OCI-M2 (cell line): ENCODE data around the gene RAB18.
"Not testable (repeated sequence)": the region's sequence is repeated elsewhere in the genome, so short reads cannot be mapped to it uniquely, and the experiment has no call there.

ENCODE experiments used
- DNase-seq: peaks from one replicate; lab custom pipeline; 2025; ENCODE audit not compliant: unreplicated experiment; lab: John Stamatoyannopoulos, UW

The RAB18 gene

DNA sequence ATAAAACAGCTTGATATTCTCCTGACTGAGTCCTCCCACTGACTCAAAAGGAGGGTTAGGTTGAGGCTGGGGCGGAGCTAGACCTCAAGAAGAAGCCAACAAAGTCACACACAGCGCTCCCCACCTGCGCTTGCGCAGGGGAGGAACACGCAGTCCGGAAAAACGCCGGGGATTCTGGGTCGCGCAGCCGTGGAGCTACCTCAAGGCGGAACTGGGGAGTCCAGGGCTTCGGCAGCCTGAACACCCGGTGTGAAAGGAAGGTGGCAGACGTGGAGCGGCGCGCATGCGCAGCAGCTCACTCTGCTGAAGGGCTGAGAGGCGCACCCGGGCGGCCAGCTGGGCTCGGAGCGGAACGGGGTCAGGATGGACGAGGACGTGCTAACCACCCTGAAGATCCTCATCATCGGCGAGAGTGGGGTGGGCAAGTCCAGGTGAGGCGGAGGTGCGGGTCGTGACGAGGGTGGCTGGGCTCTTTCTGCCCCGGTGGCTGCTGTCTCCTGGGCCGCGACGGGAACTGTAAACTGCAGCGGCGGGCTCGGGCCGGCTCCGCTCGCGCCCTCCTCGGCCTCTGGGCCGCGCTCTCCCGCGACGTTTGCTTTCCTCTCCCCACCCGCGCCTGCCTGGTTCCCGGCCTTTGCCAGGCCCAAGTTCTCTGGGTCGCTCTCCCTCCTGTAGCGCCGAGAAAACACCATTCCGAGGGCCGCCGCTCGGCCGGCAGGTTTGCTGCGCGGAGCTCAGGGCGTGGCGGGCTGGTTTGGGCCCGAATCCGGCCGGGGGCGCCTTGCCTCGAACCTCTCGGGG, at the start of gene RAB18:
Gene RAB18 (plus strand): TSS at position 298 of the 801 bp plus-strand sequence. CDS start 66 bp downstream, at position 364.
- DNase-seq: peak; percentile 62

DNA sequence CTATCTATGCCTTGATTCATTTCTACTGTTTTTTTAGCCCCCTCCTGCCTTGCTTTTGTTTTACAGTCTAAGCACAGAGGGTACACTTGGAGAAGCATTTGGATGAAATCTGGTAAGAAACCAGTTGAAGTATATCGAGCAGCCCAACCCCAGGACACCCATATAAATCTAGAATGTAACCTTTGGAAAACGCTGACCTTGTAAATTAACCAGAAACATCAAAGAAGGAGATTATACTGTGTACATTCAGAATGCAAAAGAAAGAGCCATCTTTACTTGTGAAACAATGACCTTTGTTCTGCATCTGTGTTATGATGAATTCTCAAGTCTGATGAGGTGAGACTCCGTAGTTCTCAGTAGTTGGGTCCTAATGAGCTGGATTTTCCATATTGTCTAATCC, 49.3 kb upstream of the RAB18 start:
- no peak for DNase-seq

DNA sequence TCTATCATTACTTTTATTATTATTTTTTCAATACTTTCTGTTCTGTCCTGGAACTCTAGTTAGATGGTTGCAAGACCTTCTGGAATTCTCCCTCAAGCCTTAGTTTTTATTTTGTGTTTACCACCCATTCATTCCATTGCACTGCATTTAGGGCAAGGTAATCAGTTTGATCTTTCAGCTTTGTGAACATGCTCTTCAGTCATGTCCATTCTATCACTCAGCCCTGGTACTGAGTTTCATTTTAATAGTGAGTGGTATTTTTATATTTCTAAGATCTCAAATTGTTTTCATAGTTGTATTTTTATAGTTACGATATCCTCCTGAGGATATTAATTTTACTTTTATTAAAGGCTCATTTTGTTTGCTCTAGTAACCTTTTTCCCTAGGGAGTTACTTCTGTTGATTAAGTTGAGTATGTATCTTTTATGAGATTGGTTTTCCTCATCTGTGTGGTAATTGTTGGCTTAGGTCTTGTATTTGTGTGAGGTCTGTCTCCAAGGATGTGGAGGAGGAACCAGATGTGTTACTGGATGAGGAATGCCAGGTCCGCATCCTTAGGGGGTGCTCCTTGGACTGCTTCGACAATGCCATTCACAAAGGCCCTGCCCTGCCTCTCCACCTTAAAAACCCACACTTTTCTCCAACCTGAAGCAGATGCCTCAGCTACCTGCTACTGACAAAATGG, 46.7 kb upstream of the RAB18 start:
- no peak for DNase-seq

DNA sequence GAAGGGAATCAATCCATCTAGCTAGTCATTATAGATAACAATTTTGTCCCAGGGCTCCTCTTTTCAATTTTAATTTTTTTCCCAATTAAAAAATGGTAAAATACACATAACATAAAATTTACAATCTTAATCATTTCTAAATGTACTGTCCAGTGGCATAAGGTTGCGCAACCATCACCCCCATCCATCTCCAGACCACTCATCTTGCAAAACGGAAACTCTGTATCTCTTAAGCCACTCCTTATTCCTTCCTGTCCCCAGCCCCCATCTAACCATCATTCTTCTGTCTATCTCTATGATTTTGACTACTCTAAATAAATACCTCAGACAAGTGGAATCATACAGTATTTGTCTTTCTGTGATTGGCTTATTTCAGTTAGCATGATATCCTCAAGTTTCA, 46.1 kb upstream of the RAB18 start:
- DNase-seq: no peak

DNA sequence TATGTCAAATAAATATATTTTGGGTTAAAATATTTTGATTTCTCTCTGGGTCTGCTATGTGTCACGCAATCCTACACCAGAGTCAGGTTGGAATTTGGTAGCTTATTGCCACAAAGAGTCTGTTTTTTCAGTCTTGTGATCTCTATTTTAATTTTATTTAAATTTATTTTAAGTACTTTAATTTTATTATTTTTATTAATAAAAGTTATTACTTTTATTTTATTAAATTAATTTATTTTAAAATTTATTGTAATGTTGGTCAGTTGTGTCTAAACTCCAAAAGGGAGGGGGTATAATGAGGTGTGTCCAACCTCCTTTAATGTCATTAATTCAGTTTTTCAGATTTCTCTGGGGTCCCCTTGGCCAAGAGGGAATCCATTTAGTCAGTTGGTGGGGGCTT, 42.8 kb upstream of the RAB18 start:
- DNase-seq: no peak

DNA sequence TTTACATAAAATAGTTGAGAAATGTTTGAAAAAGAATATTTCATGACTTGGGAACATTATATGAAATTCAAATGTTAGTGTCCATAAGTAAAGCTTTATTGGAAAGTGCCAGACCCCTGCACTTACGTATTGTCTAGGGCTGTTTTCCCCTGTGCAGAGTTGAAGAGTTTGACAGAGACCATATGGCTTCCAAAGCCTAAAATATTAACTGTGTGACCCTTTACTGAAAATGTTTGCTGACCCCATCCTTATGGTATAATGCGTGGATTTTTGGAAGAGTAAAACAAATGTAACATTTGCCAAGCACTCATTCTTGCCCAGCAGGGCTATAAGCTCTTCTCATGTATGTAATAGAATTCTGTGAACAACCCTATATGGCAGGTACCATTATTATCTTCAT, 40.1 kb upstream of the RAB18 start:
- no peak for DNase-seq

DNA sequence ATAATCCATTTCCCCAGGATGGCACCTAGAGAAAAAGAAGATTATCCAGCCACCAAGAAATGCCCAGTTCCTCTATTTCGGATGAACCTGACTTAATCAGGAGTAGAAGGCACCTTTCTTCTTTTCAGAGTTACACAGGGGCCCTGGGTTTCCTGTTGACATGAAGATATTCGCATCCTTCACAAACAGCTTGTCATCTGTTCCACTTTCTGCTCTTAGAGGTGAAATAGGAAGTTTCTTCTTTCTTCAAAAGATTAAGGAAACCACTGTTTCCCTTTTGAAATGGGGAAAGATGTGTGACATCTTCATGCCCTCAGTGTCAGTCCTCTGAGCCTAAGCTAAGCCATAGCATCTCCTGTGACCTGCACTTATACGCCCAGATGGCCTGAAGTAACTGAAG, 39.1 kb upstream of the RAB18 start:
- DNase-seq: no peak

DNA sequence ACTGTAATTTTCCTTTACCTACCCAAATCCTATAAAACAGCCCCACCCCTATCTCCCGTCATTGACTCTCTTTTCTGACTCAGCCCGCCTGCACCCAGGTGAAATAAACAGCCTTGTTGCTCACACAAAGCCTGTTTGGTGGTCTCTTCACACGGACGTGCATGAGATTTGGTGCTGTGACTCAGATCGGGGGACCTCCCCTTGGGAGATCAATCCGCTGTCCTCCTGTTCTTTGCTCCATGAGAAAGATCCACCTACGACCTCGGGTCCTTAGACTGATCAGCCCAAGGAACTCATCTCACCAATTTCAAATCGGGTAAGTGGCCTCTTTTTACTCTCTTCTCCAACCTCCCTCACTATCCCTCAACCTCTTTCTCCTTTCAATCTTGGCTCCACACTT, 38.5 kb upstream of the RAB18 start:
- DNase-seq: not testable (repeated sequence)

DNA sequence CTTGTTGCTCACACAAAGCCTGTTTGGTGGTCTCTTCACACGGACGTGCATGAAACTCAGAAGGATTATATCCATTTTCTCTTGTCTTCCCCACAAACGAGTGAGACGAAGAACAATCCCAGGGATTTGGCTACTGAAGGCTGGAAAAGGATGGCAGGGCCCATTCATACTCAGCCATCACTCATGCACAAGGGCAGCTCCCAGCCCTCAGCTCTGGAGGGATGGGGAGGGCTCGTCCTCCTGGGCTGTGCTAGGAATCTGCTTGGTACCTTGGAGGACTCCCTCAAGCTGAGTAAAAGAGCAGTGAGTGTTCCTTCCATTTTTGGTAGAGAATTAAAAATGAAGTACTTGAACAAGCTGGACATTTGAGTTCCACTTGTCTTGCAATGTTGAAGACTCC, 33.2 kb upstream of the RAB18 start:
- no peak for DNase-seq

DNA sequence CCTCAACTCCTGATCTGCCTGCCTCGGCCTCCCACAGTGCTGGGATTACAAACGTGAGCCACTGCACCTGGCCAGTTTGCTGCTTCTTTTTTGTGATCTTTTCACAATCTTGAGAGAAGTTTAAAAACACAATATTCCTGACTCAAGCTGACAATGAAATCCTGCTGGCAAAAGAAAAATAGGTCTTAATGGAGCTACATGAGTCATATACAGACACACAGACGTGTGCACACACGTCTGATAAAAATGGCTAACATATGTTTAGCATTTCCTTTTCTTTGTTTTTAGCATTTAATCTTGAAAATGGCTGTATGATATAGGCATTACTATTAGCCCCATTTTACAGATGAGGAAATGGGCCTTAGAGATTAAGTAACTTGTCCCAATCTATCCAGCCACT, 29.4 kb upstream of the RAB18 start:
- DNase-seq: no peak

DNA sequence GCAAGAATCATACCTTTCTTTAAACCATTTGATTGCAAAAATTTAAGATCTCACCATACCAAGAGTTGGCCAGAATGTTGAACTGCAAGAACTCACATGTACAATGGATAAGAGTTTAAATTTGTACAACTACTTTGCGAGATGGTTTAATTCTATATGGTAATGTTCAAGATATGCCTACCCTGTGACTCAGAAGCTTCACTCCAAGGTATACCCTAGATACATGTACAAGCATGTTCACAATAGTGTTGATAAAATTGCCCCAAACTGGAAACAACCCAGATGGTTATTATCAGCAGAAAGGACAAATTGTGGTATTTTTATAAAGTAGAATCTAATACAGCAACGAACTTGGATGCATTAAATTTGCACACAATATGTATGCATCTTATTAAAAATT, 25.1 kb upstream of the RAB18 start:
- DNase-seq: no peak

DNA sequence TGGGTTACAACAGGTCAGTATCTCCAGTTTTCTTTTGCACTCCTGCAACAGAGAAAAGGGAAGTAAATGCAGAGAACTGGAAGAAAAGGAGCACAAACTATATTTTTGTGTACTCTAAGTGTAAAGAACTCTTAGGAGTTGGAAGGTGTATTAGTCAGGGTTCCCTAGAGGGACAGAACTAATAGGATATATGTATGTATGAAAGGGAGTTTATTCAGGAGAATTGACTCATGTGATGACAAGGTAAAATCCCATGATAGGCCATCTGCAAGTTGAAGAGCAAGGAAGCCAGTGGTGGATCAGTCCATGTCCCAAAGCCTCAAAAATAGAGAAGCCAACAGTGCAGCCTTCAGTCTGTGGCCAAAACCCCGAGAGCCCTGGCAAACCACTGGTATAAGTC, 22.6 kb upstream of the RAB18 start:
- DNase-seq: no peak

DNA sequence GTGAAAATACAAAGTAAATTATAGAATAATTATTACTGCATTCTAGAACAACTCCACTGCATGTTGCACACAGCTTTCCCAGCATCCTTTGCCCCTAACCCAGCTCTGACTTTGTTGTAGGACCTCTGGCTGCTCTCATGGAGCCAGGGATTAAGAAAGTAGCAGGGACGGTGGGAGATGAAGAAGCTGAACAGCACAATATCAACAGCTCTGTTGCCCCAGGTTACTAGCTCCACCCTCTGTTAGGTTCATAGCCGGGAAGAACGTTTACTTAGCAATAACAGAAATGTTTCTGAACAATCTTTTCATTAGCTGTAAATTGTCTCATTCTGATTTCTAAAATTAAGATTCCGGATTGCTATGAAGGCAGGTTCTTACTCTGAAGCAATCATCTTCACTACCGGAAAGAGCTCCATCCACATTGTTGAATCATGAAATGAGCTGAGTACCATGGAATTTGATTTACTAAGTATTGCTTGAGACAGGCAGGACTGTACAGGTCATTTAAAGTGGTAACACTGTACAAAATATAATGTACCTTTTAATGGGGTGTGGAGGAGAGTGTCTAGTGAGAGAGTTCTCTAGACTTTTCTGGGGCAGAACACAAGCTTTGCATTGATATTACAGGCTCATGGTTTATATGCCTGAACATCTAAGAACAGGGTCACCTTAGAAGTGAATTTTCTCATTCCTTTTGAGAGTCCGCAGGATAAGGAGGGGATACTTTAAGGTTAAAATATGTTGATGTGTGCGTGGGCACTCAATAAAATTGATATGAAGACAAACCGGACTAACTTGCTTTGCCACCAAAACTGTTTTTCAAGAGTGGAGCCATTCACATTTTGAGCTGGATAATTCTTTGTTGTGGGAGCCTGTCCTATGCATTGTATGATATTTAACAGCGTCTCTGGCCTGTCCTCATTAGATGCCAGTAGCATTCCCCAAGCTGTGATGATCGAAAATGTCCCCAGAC, 20.8 kb upstream of the RAB18 start:
- no peak for DNase-seq

DNA sequence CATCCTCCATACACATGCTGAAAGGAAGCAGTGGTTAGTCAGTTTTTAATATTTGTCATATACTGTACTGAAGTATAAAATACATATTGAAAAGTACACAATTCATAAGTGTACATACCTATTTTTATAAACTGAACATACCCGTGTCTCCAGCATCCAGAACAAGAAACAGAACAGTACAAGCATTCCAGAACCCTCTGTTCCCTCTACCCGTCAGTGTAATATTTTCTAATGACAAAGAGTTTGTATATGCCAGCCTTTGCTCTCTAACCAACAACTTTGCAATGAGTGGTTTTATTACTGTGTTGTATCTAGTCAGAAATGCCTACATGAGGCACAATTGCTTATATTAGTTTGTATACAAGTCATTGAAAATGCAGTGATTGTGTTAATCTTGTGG, 18.7 kb upstream of the RAB18 start:
- DNase-seq: no peak

DNA sequence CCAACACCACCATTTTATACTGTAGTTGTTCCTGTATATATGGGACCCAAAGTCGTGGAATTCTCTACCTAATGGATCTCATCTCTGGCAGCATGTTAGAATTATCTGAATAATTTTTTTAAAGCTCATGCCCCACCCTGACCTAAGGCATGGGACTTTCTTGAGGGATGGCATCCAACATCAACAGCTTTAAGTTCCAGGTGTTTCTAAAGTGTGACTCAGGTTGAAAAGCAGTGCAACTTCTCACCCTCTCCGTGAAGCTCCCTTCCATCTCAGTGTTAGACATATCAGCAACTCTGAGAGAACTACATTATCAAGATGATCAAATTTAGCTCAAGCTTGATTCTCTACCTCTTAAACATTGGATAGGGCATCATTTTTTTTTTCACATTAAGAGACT, 18.1 kb upstream of the RAB18 start:
- no peak for DNase-seq

DNA sequence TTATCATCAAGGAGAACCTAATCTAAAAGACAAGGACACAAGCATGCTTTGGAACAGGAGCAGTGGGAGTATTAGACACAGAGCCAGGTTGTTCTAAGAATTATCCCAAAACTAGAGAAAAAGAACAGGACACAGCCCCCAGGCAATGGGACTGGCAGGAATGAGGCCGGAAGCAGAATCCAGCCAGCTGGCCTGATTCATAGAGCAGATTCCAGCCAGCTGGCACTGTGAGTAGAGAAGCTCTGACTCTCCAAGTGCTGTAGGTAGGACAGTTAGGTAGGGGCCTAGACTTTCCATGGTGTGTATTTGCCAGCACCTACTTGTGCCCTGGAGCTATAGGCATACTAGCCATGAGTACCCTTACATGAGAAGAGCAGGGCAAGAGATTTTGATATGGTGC, 13.3 kb upstream of the RAB18 start:
- no peak for DNase-seq

DNA sequence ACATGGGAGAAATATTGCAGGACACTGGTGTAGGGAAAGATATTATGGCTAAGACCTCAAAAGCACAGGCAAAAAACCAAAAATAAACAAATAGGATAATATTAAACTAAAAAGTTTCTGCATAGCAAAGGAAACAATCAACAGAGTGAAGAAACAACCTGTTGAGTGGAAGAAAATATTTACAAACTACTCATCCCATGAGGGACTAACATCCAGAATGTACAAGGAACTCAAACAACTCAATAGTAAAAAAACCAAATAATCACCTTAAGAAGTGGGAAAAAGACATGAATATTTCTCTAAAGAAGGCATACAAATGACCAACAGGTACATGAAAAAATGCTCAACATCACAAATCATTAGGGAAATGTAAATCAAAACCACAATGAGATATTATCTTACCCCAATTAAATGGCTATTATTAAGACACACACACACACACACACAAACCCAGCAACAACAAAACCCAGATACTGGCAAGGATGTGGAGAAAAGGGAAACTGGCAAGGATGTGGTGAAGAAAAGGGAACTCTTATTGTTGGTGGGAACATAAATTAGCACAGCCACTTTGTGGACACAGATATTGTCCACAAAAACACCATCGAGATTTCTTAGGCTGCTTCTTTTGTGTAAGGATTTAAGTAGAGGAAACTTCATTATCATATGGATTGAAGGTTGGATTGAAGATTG, 9.8 kb upstream of the RAB18 start:
- DNase-seq: no peak

DNA sequence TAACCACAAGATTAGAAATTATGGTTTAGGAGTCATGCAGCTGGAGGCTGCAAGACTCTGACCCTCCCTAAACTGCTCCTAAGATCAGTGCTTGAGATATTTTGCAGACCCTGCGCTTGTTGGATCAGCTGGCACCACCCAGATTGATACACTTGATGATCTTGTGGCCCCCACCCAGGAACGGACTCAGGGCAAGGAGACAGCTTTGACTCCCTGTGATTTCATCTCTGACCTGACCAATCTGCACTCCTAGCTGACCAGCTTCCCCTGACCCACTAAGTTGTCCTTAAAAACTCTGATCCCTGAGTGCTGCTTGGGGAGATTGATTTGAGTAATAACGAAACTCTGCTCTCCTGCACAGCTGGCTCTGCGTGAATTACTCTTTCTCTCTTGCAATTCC, 8.0 kb upstream of the RAB18 start:
- no peak for DNase-seq

DNA sequence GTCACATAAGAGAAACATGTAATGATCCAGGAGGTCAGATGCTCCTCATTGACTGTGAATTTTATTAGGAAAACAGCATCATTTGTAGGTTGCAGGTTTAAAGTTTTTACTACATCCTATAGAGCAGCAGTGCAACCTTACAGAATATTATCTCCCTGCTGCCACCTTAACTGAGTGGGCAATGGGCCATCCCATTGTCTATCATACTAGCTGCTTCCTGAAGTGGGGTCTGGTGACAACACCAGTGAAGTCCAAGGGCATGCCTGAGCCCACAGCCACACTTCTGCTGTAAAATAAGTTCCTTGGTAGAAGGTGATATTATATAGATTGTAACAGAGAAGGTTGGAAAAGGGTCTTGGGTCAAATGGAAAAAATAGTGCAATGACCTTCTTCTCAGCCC, 4.0 kb upstream of the RAB18 start:
- no peak for DNase-seq

DNA sequence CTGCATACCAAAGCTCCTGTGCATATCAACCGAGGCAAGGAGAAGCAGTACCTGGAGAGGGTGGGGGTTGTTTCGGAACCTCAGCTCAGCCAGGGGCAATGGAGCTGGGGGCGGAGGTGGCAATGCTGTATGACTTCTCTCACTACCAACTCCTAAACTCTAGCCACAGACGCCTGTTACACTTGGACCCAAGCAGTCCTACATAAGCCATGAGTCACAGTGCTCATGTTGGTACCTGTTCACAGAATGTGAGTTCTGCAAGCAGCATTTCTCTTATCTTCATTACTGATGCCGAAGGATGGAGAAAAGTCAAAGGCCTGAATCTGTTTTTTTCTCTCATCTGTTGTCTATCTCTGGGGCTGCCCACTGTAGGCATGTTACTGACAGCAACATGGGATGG, 3.2 kb upstream of the RAB18 start:
- DNase-seq: no peak

DNA sequence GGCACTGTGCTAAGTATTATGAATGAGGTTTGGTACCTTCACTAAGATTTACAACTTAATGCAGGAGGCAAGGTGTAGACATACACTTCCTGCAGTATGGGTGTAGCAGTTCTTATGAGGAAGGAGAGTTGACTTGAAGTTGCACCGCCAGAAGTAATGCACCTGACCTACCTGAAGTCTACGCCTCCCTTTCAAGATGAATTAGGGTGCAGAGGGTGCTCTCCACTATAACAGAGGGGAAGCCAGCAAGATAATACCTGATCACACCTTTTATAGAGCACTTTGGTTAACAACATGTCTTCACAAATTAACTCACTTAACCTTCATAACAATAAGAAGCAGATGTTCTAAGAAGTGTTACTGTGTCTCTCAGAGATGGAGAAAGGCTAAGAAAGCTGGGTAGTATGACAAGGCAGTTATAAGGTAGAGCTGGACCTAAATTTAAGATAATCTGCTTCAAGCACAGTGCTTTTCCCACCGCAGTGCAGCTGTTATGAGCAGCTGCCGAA, 552 bp upstream of the RAB18 start:
- DNase-seq: no peak
